GM12801 (cell line): ENCODE results near the gene IGHMBP2.

ENCODE experiments used
- CTCF ChIP-seq: IDR thresholded peaks from one replicate; pipeline ENCODE4 v1.5.1; 2011; ENCODE audit warnings: control low read depth; ENCODE audit not compliant: insufficient read length; ENCODE audit errors: extremely low read depth

The IGHMBP2 gene

GRCh38 chr11:68974421-68975194 lies 70.9 kb downstream of the IGHMBP2 start:
- no peak for TF ChIP-seq CTCF

- TF ChIP-seq CTCF = no peak
Measured at GRCh38 chr11:68976095-68976494, 72.4 kb downstream of the IGHMBP2 start.

- no peak for TF ChIP-seq CTCF
Measured at GRCh38 chr11:68976563-68976962, 72.9 kb downstream of the IGHMBP2 start.

- no peak for TF ChIP-seq CTCF
Measured at GRCh38 chr11:68977781-68978625, 74.3 kb downstream of the IGHMBP2 start.

- no peak for TF ChIP-seq CTCF
Measured at GRCh38 chr11:68978626-68978930, 74.9 kb downstream of the IGHMBP2 start.

- TF ChIP-seq CTCF = no peak
Measured at GRCh38 chr11:68978931-68979594, 75.4 kb downstream of the IGHMBP2 start.
